ENCODE data around the gene FNTB. TPM values are rescaled to one million over a fixed set of nuclear protein-coding genes. Genes with fewer than 3 reads are reported as not detected.

Gene FNTB
- total and polyA plus RNA-seq, 3 experiments from 2014 or later = 8.3 to 14.8 (median 14.3) TPM

GRCh38 chr14:65038966-65039365 is 52.3 kb downstream of the FNTB start:
- Histone ChIP-seq H3K9me3 (ENCODE audit: low read length) (no peaks in the 10 kb centered on the region), H3K4me1 (ENCODE audit: insufficient read depth, low read length) (no peaks in the 10 kb centered on the region), H3K4me3 (ENCODE audit: low read length) (no peak overlapping the region), H3K36me3 (ENCODE audit: insufficient read depth, low read length) (peaks cover 7% of the 10 kb centered on the region), H3K27me3 (ENCODE audit: insufficient read depth, low read length, poor library complexity, severe bottlenecking) (no peaks in the 10 kb centered on the region), H3K27ac (ENCODE audit: low read depth, low read length) (no peak overlapping the region)
- Mint-ChIP-seq H3K27me3 (no peaks in the 10 kb centered on the region), H3K36me3 (peaks cover 0 to 47% (median 14%) of the 10 kb centered on the region in 3 donors), H3K4me1 (no peaks in the 10 kb centered on the region), H3K9me3 (no peaks in the 10 kb centered on the region), H3K27ac (no peak overlapping the region), H3K4me3 (no peak overlapping the region)
- DNase-seq = no peak
- POLR2A ChIA-PET = no interaction called here
- CTCF ChIA-PET = no interaction called here

DNA sequence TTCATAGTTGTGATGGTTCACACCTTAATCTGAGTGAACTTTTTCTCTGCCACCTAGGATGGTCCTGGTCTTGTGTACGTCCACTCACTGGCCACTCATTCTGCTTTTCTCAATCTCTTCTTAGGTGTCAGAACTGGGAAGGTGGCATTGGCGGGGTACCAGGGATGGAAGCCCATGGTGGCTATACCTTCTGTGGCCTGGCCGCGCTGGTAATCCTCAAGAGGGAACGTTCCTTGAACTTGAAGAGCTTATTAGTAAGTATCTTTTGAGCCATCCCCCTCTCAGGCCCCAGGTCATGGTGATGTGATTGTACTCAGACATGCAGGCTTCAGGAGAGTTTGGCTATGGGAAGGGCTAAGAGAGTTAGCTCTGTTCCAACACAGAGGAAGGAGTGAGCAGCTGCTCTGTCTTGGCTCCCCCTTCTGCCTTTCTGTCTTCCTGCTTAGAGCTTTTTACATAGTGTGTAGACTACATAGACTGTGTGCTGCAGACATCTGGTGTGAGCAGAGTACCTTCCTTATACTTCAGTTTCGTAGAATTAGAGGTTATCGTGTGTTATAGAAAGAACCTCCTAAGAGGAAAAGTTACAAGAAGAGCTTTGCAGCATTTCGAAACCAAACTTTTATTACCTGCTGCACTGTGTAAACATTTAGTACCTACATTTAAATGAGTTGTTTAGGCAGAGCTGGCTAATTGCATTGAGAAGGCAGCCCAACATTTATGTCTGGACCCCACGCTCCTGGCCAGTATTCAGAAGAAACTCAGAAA is 54.2 kb downstream of the FNTB start:
- no peak for DNase-seq
- no peak overlapping the region for H3K27ac ChIP-seq (ENCODE audit: low read depth, low read length)
- ChIA-PET CTCF (no interaction called here), POLR2A (interaction anchor here (0.6 to 0.7 kb wide), 4 partner anchors 43 to 188 kb away, joined by 3 to 4 read pairs (median 4); no protein-coding TSS in a partner anchor)
- Mint-ChIP-seq H3K4me1 (no peaks in the 10 kb centered on the region), H3K36me3 (peaks cover 0 to 52% (median 13%) of the 10 kb centered on the region in 3 donors), H3K4me3 (no peak overlapping the region), H3K9me3 (no peaks in the 10 kb centered on the region), H3K27me3 (no peaks in the 10 kb centered on the region), H3K27ac (peak overlapping the region in 1 of 8 donors; percentile 29)
- no peaks in the 10 kb centered on the region for H3K4me1 ChIP-seq (ENCODE audit: insufficient read depth, low read length)
- no peak overlapping the region for H3K4me3 ChIP-seq (ENCODE audit: low read length)
- H3K27me3 ChIP-seq (ENCODE audit: insufficient read depth, low read length, poor library complexity, severe bottlenecking) = no peaks in the 10 kb centered on the region
- H3K9me3 ChIP-seq (ENCODE audit: low read length) = no peaks in the 10 kb centered on the region
- H3K36me3 ChIP-seq (ENCODE audit: insufficient read depth, low read length) = peaks cover 7% of the 10 kb centered on the region

DNA sequence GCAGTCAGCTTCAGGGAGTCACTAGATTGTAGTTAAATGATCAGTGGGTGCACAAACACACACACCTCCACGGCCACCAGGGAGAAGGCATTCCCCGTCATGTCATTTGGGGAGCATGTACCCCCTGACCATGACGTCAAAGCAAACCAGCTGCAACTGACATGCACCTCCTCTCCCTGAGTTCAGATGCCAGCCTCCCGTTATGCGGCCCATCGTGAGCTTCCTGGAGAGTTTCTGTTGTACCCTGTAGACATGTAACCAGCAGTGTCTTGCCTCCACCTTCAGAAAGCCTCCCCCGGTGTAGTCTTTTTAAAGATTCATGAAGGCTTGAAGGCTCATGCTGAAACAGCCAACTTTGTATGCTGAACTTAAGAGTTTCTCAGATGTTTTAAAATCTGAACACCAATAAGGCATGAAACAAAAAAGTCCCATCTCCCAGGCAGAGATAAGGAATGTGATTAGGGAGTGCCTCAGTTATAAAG is 54.8 kb downstream of the FNTB start:
- no peak for DNase-seq
- no peaks in the 10 kb centered on the region for H3K4me1 Mint-ChIP-seq
- H3K36me3 ChIP-seq (ENCODE audit: insufficient read depth, low read length) = peaks cover 7% of the 10 kb centered on the region
- H3K27me3 Mint-ChIP-seq = no peaks in the 10 kb centered on the region
- H3K27ac Mint-ChIP-seq = no peak overlapping the region
- no peak overlapping the region for H3K4me3 Mint-ChIP-seq
- ChIA-PET POLR2A (interaction anchor here (0.6 kb wide), 1 partner anchor 42 kb away, joined by 4 read pairs; no protein-coding TSS in a partner anchor), CTCF (no interaction called here)
- H3K27ac ChIP-seq (ENCODE audit: low read depth, low read length) = no peak overlapping the region
- peaks cover 0 to 56% (median 13%) of the 10 kb centered on the region in 3 donors for H3K36me3 Mint-ChIP-seq
- H3K9me3 Mint-ChIP-seq = no peaks in the 10 kb centered on the region
- no peak overlapping the region for H3K4me3 ChIP-seq (ENCODE audit: low read length)
- no peaks in the 10 kb centered on the region for H3K9me3 ChIP-seq (ENCODE audit: low read length)
- no peaks in the 10 kb centered on the region for H3K4me1 ChIP-seq (ENCODE audit: insufficient read depth, low read length)
- H3K27me3 ChIP-seq (ENCODE audit: insufficient read depth, low read length, poor library complexity, severe bottlenecking) = no peaks in the 10 kb centered on the region

GRCh38 chr14:65042296-65042695 is 55.6 kb downstream of the FNTB start:
- POLR2A ChIA-PET = no interaction called here
- peak overlapping the region; percentile 51 for H3K27ac ChIP-seq (ENCODE audit: low read depth, low read length)
- H3K36me3 Mint-ChIP-seq = peaks cover 0 to 58% (median 13%) of the 10 kb centered on the region in 3 donors
- H3K9me3 Mint-ChIP-seq = no peaks in the 10 kb centered on the region
- H3K27me3 Mint-ChIP-seq = no peaks in the 10 kb centered on the region
- peak overlapping the region in 2 of 8 donors; percentile 26 to 38 for H3K27ac Mint-ChIP-seq
- no peaks in the 10 kb centered on the region for H3K4me1 ChIP-seq (ENCODE audit: insufficient read depth, low read length)
- H3K9me3 ChIP-seq (ENCODE audit: low read length) = no peaks in the 10 kb centered on the region
- no peak for DNase-seq
- H3K4me3 ChIP-seq (ENCODE audit: low read length) = no peak overlapping the region
- H3K4me3 Mint-ChIP-seq = no peak overlapping the region
- peaks cover 7% of the 10 kb centered on the region for H3K36me3 ChIP-seq (ENCODE audit: insufficient read depth, low read length)
- no peaks in the 10 kb centered on the region for H3K27me3 ChIP-seq (ENCODE audit: insufficient read depth, low read length, poor library complexity, severe bottlenecking)
- peaks cover 2% of the 10 kb centered on the region in 3 donors for H3K4me1 Mint-ChIP-seq
- CTCF ChIA-PET = no interaction called here

DNA sequence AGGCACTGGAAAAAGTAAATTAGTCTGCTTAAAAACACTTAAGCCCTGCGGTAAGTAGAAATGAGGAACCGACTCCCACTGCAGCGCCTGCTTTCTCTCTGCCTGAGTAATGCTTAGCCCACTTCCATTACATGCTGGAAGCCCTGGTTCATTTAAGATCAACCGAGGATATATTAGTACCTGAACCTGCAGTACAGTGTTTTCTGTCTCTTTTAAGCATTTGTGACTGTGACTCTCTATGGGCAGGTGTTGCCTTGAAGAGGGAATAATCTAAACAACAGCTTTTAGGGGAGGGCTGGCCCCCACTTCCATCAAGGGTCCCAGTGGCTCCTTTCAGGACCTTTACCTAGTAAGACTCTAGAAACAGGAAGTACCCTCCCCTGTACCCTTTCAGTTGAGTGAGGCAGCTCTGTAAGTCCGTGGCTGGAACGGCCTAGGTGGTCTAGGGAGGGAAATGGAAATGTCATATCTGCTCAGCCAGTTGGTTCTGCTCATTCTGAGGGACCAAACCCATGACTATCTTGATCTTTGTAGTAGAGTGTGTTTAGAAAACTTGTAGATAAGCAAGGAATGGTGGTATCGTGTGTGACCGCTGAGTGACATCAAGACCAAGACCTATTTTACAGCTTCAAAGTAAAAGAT is 56.2 kb downstream of the FNTB start:
- no peak for DNase-seq
- peaks cover 0 to 63% (median 18%) of the 10 kb centered on the region in 3 donors for H3K36me3 Mint-ChIP-seq
- ChIA-PET CTCF (no interaction called here), POLR2A (no interaction called here)
- H3K27me3 ChIP-seq (ENCODE audit: insufficient read depth, low read length, poor library complexity, severe bottlenecking) = no peaks in the 10 kb centered on the region
- H3K4me1 Mint-ChIP-seq = peaks cover 7 to 8% (median 7%) of the 10 kb centered on the region in 3 donors
- H3K27ac Mint-ChIP-seq = peak overlapping the region in 4 of 8 donors; percentile 6 to 68 (median 42)
- H3K27me3 Mint-ChIP-seq = no peaks in the 10 kb centered on the region
- no peak overlapping the region for H3K4me3 ChIP-seq (ENCODE audit: low read length)
- H3K9me3 Mint-ChIP-seq = no peaks in the 10 kb centered on the region
- H3K27ac ChIP-seq (ENCODE audit: low read depth, low read length) = peak overlapping the region; percentile 51
- no peaks in the 10 kb centered on the region for H3K9me3 ChIP-seq (ENCODE audit: low read length)
- no peaks in the 10 kb centered on the region for H3K4me1 ChIP-seq (ENCODE audit: insufficient read depth, low read length)
- H3K36me3 ChIP-seq (ENCODE audit: insufficient read depth, low read length) = peaks cover 7% of the 10 kb centered on the region
- H3K4me3 Mint-ChIP-seq = no peak overlapping the region

GRCh38 chr14:65043893-65044595 is 57.3 kb downstream of the FNTB start:
- no peak overlapping the region for H3K4me3 ChIP-seq (ENCODE audit: low read length)
- CTCF ChIA-PET = no interaction called here
- POLR2A ChIA-PET = interaction anchor here (0.5 kb wide), 1 partner anchor 372 kb away, joined by 3 read pairs; no protein-coding TSS in a partner anchor
- H3K36me3 ChIP-seq (ENCODE audit: insufficient read depth, low read length) = peaks cover 7% of the 10 kb centered on the region
- Mint-ChIP-seq H3K9me3 (no peaks in the 10 kb centered on the region), H3K27me3 (no peaks in the 10 kb centered on the region), H3K27ac (peak overlapping the region in 3 of 8 donors; percentile 63 to 89 (median 81)), H3K36me3 (peaks cover 0 to 62% (median 16%) of the 10 kb centered on the region in 3 donors), H3K4me1 (peaks cover 7 to 10% (median 8%) of the 10 kb centered on the region in 3 donors), H3K4me3 (no peak overlapping the region)
- H3K27ac ChIP-seq (ENCODE audit: low read depth, low read length) = no peak overlapping the region
- no peak for DNase-seq
- H3K4me1 ChIP-seq (ENCODE audit: insufficient read depth, low read length) = no peaks in the 10 kb centered on the region
- no peaks in the 10 kb centered on the region for H3K9me3 ChIP-seq (ENCODE audit: low read length)
- no peaks in the 10 kb centered on the region for H3K27me3 ChIP-seq (ENCODE audit: insufficient read depth, low read length, poor library complexity, severe bottlenecking)

GRCh38 chr14:65044596-65044959 is 57.9 kb downstream of the FNTB start:
- peaks cover 7 to 10% (median 8%) of the 10 kb centered on the region in 3 donors for H3K4me1 Mint-ChIP-seq
- Histone ChIP-seq H3K4me3 (ENCODE audit: low read length) (no peak overlapping the region), H3K36me3 (ENCODE audit: insufficient read depth, low read length) (peaks cover 7% of the 10 kb centered on the region), H3K27me3 (ENCODE audit: insufficient read depth, low read length, poor library complexity, severe bottlenecking) (no peaks in the 10 kb centered on the region), H3K4me1 (ENCODE audit: insufficient read depth, low read length) (no peaks in the 10 kb centered on the region), H3K9me3 (ENCODE audit: low read length) (no peaks in the 10 kb centered on the region), H3K27ac (ENCODE audit: low read depth, low read length) (no peak overlapping the region)
- H3K27ac Mint-ChIP-seq = peak overlapping the region in 3 of 8 donors; percentile 7 to 81 (median 63)
- POLR2A ChIA-PET = no interaction called here
- no peak overlapping the region for H3K4me3 Mint-ChIP-seq
- no peaks in the 10 kb centered on the region for H3K27me3 Mint-ChIP-seq
- H3K36me3 Mint-ChIP-seq = peaks cover 0 to 62% (median 16%) of the 10 kb centered on the region in 3 donors
- DNase-seq = no peak
- CTCF ChIA-PET = no interaction called here
- no peaks in the 10 kb centered on the region for H3K9me3 Mint-ChIP-seq

DNA sequence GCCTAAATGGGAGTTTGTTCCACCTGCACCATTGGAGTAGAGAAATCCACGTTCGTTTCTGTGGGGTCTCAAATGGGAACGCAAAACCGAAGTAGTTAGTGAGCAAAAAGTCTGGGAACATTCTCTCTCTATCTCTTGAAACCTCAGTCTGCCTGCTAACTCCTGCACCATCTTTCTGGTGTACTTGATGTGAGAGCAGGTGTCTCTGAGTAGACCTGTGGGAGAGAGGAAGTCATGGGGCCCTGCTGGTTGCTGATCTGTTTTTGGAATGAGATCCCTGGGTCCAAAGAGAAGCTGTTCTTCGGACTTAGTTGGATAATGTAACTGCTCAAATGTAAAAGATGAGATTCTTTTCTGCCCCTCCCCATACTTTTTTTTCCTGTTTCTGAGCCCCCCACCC is 58.3 kb downstream of the FNTB start:
- H3K27me3 ChIP-seq (ENCODE audit: insufficient read depth, low read length, poor library complexity, severe bottlenecking) = no peaks in the 10 kb centered on the region
- CTCF ChIA-PET = no interaction called here
- no peak overlapping the region for H3K27ac ChIP-seq (ENCODE audit: low read depth, low read length)
- Mint-ChIP-seq H3K27ac (no peak overlapping the region), H3K4me3 (no peak overlapping the region), H3K27me3 (no peaks in the 10 kb centered on the region), H3K9me3 (no peaks in the 10 kb centered on the region), H3K36me3 (peaks cover 0 to 62% (median 16%) of the 10 kb centered on the region in 3 donors), H3K4me1 (peaks cover 7 to 10% (median 8%) of the 10 kb centered on the region in 3 donors)
- POLR2A ChIA-PET = no interaction called here
- no peak overlapping the region for H3K4me3 ChIP-seq (ENCODE audit: low read length)
- no peak for DNase-seq
- peaks cover 7% of the 10 kb centered on the region for H3K36me3 ChIP-seq (ENCODE audit: insufficient read depth, low read length)
- no peaks in the 10 kb centered on the region for H3K9me3 ChIP-seq (ENCODE audit: low read length)
- H3K4me1 ChIP-seq (ENCODE audit: insufficient read depth, low read length) = no peaks in the 10 kb centered on the region

Data from CD8-positive, alpha-beta memory T cell (primary cell).